ENCODE measurements around the gene CCT7.
"Not testable (repeated sequence)": the region's sequence is repeated elsewhere in the genome, so short reads cannot be mapped to it uniquely, and the experiment has no call there.

Gene CCT7

DNA sequence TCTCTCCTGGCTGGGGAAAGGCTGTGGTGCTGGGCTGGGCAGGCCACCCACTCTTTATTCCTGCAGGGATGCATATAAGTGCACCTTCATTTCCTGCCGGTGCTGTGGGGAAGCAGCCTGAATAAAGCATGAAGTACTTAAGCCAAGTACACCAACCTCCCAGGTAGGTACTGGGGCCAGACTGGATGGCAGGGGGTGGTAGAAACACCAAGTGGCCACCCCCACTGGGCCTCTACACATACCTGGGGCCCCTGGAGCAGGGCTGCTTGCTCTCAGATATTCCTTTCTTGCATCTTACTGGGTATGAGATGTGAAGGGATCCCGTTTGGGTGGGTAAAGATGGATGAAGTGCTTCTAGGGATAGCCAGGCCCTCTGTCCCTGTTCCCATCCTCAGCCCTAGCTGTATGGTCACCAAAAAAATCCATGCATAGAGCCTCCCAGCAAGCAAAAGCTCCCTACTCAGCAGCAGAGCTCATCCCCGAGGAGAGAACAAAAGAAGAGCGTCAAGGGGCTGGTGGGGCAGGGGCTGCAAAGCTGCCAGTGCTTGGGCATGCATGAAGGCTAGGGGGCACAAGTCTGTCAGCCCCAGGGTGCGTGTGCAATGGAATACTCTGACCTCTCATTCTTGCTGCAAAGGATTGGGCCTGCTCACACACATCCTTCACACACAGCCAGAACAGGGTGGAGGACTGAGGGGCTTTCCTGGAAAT lies 22.0 kb downstream of the CCT7 start:
- no peak for DNase-seq (ENCODE audit: low read depth)

DNA sequence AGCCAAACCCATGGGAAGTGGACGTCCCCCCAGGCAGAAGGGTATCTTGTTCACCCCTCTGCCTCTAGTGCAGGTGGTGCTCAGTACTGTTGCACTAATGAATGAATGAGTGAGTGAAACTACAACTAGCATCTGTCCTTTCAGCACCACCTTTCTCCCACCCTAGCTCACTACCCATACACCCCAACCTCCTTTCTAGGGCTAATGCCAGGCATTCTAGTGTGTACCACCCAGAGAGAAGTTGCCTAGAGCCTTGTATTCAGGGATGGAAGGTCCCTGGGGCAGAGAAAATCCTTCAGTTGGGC lies 22.5 kb downstream of the CCT7 start:
- no peak for DNase-seq (ENCODE audit: low read depth)

DNA sequence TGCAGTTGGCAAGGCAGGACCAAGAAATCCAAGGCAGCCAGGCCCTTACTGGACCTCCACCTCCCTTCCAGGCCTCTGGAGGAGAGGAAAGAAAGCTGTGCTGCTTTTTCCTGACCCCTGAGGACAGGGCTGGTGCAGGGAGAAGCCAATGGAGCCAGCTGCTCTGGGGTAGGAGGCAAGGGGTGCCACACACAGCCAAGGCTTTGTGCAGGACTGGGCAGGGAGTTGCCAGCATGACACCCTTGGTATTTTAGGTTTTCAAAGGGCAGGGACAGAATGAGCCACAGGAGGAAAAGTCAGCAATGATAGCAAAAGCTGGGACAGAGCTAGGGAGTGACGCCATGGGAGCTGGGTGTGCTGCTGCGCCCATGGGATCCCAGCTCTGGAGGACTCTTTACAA lies 22.9 kb downstream of the CCT7 start:
- DNase-seq (ENCODE audit: low read depth) = no peak

DNA sequence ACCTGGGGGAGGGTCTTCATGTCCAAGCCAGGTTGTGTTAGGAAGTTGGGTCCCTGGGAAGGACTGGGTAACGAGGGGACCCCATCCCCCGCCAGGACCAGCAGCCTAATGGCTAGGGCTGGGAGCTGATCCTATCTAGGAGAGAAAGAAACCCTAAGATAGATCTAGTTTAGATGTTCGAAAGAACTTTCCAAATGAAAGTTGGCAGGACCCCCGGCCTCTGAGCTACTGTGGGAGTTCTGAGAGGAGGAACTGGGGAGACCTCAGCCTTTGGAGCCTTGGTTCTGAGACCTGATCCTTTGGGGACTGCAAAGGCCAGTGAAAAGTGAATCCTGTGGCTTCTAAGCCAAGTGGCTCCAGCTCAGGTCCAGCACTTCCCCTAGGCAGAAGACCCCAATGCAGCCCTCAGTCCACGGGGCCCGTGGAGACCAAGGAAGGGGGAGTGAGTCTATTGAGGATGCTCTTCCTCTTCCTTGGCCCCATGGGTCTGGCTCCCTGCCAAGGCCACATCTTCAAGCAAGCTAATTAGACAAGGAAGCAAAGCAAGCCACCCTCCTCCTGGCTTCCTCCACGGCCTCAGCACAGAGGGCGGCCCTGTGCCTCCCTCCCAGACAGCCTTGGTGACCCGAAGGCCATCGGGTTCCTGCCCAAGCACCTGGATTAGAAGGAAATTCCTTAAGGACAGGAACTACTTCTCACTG lies 23.5 kb downstream of the CCT7 start:
- DNase-seq (ENCODE audit: low read depth) = no peak

DNA sequence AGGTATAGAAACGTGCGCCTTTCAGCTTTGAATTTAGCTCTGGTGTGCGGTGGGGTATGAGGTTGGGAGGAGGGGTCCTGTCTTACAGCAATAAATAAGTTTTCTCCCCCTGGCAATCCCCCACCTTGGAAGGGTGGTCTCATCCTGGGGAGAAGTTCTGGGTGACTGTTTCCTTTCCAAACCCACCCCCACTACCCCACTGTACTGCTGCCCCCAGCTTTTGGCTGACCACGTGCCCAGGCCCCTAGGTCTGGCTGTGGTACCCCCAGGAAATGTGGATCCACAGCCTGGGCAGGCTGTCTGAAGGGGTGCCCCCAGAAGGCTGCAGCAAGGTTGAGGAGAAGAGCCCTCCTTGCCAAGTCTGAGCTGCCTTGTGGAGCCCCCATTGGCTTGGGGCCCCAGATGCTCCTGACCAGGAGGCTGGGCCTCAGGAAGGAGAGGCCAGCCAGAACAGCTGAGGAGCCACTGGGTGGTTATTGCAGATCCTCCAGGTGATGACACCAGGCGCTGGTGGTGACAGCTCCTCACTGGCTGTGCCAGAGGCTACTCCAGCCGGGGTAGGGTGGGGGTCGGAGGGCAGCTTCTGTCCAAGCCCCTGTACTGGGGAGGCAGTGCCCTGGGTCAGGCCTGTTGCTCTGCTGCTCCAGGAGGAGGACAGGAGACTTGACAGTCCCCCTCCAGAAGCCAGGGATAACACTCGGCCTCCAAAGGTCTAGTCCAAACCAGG lies 24.2 kb downstream of the CCT7 start:
- no peak for DNase-seq (ENCODE audit: low read depth)

DNA sequence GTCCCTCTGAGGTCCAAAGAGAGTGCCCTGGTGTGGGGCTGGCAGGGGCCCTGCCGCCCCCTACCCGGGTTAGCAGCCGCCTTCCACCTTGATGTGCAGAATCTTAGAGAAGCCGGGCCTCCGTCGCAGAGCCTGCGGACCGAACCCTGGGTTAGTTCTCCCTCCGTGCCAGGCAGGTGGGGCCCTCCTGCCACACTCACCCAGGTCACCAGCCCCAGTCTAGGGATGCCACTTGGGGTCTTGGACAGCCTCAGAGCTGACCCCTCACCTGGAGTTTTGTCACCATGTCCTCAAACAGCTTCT lies 24.8 kb downstream of the CCT7 start:
- DNase-seq (ENCODE audit: low read depth) = no peak

DNA sequence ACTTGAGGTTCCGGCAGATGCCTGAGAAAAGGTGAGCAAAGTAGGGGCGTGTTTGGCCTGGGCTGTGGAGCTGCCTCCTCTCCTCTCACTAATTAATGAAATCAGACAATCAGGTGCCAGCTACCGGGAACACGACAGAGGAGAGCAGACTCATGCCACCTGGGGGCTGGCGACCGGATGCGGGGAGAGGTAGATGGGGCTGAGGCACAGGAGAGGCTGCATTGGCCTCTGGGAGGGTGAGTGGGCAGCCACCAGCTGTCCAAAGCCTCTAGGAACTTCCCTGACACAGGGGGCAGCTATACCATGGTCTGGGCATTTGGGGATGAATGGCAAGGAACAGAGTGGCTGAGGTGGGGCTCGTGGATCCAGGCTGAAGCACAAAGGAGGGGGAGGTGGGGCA lies 25.2 kb downstream of the CCT7 start:
- no peak for DNase-seq (ENCODE audit: low read depth)

DNA sequence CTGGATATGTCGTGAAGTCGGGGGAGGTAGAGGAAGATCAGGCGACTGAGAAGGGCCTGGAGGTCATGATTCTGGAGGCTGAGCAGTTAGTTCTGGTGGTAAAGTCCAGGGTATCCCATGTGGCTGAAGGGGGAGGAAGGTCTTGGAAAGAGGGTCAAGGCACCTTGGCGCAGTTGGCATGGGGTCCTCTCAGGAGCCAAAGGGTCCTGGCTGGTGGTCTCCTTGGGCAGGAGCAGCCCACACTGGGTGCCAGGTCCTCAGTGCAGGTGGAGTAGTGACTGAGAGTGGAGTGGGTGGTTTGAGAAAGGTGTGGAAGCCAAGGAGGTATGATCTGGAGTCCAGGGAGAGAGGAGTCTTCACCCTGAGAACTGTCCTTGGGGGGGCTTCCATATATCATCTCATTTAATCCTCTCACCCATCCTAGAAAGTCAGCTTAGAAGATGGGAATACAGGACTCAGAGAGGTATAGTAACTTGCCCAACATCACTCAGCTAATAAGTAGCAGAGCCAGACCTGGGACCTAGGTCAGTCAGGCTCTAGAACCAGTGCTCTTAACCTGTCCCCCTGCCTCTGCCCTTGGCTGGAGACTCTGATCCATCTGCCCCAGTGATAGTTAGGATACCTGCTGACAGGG lies 25.7 kb downstream of the CCT7 start:
- no peak for DNase-seq (ENCODE audit: low read depth)

DNA sequence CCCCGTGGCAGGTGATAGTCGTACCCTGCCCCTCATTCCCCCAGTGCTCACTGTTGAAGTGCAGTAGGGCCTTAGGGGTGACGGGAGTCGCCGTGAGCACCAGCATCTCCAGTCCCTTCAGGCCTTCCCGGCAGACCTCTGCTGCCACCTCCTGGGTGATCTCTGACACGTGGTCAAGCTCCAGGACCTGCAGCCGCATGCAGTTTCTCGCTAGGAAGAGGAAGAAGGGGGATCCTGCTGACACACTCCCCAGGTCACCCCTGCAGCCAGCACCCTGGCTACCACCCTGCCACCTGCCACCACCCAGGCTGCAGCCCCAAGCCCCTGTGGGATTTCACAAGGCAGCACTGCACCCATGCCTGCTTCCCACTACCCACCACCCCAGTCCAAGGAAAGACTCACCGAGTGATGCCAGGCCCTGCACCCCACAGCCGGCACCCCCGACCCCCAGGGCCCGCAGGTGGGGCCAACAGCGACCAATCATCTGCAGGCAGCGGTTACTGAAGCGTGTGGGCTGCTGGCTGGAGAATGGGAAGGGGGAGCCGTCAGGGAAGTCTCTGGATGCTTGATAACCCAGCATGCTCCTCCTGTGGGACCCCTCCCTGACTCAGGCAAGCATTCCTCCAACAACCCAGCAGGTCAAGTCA lies 26.4 kb downstream of the CCT7 start:
- no peak for DNase-seq (ENCODE audit: low read depth)

DNA sequence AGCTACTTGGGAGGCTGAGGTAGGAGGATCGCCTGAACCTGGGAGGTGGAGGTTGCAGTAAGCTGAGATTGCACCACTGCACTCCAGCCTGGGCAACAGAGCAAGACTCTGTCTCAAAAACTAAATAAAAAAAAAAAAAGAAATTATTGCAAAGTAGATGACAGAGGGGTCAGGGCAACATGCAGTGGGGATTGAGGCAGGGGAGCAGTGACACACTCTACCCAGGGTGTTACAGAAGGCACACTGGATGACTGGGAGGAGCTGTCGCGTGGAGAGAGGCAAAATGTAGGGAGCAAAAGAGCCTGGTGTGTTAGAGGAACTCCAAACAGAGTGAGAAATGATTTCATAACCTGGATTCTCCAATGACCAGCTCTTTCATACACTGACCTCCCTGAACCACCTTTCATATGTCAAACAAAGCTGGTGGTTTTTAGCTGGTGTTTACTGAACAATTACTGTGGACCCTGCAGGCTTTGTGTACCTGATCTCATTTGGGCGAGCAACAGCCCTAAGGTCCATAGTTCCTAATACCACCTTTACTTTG lies 28.1 kb downstream of the CCT7 start:
- no peak for DNase-seq (ENCODE audit: low read depth)

DNA sequence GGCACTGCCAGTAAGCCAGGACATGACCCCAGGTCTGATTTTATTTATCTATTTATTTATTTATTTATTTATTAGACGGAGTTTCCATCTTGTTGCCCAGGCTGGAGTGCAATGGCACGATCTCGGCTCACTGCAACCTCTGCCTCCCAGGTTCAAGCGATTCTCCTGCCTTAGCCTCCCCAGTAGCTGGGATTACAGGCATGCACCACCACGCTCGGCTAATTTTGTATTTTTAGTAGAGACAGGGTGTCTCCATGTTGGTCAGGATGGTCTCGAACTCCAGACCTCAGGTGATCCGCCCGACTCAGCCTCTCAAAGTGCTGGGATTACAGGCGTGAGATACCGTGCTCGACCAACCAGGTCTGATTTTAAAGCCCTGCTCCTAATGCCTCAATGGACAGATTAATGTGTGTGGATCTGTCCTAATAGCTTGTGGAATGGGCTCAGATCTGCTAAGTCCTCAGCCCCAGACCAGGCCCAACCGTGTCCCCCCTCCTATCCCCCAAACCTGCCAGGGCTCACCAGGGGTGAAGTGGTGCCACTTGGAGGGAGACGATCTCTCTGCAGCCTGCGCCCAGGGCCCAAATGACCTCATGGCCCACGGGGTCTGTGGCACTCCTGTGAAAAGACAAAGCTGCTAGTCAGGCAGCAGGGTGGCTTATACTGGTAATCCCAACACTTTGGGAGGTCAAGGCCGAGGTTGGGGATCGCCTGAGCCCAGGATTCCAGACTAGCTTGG lies 28.8 kb downstream of the CCT7 start:
- DNase-seq (ENCODE audit: low read depth) = not testable (repeated sequence)

DNA sequence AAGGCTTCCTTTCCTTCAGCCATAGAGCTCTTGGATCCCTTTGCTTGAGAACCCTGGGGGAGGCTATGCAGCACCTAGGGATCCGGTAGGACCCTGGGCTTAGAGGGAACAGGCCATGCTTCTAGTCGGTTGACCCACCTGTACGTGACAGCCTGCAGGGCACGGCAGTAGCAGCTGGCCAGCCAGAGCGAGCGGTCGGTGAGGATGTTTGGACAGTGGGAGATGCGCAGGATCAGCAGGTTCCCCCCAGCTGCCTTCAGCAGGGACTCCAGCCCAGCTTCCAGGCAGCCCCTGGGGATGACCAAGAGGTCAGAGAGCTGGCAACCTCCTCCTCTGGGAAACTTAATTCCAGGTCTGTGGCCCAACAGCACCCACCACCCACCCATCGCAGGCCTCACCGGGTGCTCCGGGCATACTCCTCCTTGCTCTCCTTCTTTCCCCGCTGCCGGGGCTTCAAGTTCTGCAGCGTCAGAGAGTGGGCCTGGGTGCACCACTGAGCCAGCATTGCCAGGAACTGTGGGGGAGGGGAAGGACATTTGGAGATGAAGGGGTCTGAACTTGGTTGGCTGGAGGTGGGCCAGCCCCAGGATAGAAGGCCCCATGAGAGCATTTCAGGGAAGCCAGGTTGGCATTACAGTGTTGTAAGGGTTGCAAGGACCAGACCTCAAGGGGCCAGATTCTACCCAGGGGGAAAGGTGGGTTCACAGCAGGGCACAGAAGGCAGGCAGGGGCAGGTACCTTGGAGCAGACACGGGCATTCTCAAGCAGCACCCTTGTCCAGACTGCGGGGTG lies 29.6 kb downstream of the CCT7 start:
- no peak for DNase-seq (ENCODE audit: low read depth)

DNA sequence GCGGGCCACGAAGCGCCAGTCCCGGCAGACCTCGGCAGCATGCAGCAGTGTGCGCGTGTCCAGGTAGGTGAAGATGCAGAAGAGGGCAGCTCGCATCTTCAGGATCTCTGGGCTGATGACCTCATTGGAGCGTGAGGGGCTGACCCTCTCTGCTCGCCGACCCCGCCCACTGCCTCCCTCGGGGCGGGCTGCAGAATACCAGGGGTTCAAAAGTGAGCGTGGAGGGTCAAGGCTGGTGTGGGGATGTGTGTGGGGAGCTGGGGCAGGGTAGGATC lies 30.2 kb downstream of the CCT7 start:
- no peak for DNase-seq (ENCODE audit: low read depth)

DNA sequence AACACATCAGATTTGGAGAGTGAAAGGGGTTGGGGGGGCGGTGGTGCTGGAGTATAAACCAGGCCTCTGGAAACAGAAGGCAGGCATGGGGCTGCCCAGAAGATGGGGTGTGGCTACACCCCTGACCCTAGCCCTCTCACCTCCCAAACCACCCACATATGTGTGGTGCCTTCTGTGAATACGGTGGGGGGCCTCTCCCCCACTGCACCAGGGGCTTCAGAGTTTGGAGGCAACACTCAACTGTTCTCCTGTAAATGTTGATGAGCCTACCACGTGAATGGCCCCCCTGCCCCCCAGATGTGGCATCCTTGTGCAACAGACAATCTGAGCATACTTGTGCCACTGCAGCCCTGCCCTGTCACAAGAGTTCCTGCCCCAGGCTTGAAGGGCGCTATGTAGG lies 30.7 kb downstream of the CCT7 start:
- no peak for DNase-seq (ENCODE audit: low read depth)

DNA sequence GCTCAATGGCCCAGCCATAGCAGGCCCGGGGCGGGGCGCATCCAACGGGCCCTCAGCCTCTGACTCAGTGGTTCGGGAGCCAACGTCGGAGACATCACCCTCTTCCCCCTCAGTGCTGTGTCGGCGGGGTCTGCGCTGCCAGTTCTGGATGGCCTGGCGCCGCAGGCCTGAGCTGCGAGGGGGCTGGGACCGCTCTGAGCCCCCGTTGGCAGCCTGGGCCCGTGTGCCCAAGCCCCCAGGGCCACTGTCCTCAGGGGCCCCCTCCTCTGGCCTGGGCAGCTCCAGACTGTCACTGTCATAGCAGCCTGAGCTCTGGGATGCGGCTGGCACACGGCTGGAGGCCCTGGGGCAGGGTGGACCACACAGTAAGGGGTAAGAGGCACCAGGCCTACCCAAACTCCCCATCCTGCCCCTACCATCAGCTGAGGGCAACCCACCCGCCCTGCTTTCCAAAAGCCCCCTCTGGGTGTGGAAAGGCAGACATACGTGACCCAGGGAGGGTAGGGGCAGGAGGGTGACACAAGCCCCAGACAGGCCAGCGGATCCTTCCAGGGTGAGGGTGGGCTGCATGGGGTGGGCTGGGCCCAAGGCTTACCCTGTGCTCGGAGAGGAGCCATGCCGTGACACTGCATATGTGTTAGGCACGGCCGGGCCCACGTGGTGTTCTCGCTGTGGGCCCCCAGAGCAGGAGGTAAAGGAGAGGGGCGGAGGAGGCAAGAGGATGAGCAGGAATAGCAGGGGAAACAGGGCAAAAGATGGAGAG lies 31.4 kb downstream of the CCT7 start:
- DNase-seq (ENCODE audit: low read depth) = no peak

DNA sequence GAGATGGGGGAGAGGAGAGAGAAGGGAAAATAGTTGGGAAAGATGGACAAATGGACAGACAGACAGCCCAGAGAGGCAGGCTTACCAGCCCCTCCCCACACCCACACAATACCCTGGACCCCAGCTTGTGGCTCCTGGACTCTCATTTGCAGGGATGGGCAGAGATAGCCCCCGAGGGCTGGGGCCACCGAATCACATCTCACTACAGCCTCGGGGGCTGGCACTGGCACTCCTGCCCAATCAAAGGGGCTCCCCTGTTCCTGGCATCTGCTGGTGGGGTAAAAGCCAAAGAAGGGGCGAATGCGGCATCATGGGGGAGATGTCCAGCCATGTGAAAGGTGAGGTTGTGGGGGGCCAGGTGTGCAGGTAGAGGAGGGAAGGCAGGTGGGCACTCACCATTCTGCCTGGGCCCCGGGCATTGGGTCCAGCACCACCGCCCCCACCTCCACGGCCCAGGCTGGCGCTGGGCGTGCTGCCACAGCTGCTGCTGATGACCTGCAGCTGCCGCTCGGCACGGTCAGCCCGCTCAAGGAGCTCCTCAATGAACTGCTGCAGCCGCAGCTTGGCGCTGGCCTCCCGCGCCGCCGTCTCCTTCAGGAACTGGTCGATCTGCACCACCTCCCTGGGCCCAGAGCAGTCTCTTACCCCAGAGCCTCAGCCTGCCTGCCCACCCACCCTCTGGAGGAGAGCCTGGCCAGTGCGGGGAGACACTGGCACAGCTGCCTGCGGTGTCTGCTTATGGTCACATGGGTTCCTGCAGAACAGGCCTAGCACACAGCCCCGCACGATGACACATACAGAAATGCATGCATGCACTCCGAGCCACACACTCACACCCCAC lies 32.2 kb downstream of the CCT7 start:
- DNase-seq (ENCODE audit: low read depth) = no peak

DNA sequence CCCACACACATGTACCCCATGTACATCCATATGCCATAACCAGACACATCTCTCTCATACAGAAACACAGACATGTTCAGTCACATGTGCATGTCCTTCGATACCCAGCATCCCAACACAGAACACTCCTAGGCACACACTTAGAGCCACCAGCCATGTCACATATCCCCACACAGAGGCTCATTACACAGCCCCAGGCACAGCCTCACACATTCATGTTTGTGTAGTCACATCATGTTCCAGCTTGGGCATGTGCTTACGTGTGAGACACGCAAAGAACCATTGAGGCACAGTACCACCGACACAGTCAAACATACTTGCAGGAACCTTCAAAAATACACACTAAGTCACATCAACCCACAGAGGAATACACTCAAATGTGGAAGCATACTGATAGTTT lies 32.9 kb downstream of the CCT7 start:
- no peak for DNase-seq (ENCODE audit: low read depth)

DNA sequence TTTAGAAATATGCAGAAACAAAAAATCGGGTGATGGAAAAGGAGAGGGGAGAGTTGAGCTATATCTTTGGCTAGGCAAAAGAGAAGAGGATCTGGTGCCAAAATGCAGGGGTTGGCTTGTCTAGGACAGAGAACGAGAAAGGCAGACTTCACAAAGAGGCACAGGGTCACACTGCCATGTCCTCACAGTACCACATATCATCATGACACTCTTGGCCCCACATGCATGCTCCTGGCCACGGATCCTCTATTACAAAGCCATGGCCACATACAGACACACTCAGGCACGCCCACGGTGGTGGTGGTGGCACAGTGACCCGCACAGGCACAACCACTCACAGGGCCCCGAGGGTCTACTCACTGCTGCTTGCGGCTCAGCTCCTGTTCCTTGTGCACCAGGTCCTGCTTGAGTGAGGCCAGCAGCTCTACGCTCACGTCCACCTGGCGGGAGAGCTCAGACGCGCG lies 34.3 kb downstream of the CCT7 start:
- no peak for DNase-seq (ENCODE audit: low read depth)

Data from non-pigmented ciliary epithelial cell (primary cell).